Erythroblast (primary cell): ENCODE measurements around the gene SKIC2.

ENCODE experiments used
- GATA1 ChIP-seq: IDR thresholded peaks from 2 replicates; pipeline ENCODE4 v1.6.1; 2011; ENCODE audit warnings: low read depth, mild to moderate bottlenecking, control low read depth, low read length, moderate library complexity
- POLR2A ChIP-seq: IDR thresholded peaks from 2 replicates; pipeline ENCODE4 v1.6.1; 2011; ENCODE audit warnings: mild to moderate bottlenecking, low read length

- no peak for TF ChIP-seq POLR2A
- no peak for TF ChIP-seq GATA1
These were observed 30.4 kb upstream of the SKIC2 start for GRCh38 chr6:31928672-31928939.
